ENCODE results near the gene PRH2.
A peak's percentile ranks its signal among the peaks of the same experiment; 100 is the strongest.

DNA sequence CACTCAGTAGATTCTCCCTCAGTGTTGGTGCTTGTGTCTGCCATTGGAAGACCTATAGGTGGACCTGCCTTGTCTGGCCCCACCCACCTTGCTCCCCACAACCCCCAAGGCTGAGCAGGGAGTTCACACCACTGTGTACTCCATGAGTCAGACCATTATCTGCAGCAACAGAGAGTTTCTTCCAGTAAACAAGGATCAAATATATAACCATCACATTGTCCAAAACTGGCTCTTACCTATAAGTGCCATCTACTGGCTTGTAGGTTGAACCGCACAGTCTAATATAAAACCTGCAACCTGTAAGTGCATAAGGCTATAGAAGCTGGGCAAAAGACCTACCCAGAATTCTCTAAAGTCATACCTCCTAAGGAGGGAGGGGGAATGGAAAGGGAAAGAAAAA, 27.6 kb upstream of the PRH2 start:
- TF ChIP-seq, protein P1, sequence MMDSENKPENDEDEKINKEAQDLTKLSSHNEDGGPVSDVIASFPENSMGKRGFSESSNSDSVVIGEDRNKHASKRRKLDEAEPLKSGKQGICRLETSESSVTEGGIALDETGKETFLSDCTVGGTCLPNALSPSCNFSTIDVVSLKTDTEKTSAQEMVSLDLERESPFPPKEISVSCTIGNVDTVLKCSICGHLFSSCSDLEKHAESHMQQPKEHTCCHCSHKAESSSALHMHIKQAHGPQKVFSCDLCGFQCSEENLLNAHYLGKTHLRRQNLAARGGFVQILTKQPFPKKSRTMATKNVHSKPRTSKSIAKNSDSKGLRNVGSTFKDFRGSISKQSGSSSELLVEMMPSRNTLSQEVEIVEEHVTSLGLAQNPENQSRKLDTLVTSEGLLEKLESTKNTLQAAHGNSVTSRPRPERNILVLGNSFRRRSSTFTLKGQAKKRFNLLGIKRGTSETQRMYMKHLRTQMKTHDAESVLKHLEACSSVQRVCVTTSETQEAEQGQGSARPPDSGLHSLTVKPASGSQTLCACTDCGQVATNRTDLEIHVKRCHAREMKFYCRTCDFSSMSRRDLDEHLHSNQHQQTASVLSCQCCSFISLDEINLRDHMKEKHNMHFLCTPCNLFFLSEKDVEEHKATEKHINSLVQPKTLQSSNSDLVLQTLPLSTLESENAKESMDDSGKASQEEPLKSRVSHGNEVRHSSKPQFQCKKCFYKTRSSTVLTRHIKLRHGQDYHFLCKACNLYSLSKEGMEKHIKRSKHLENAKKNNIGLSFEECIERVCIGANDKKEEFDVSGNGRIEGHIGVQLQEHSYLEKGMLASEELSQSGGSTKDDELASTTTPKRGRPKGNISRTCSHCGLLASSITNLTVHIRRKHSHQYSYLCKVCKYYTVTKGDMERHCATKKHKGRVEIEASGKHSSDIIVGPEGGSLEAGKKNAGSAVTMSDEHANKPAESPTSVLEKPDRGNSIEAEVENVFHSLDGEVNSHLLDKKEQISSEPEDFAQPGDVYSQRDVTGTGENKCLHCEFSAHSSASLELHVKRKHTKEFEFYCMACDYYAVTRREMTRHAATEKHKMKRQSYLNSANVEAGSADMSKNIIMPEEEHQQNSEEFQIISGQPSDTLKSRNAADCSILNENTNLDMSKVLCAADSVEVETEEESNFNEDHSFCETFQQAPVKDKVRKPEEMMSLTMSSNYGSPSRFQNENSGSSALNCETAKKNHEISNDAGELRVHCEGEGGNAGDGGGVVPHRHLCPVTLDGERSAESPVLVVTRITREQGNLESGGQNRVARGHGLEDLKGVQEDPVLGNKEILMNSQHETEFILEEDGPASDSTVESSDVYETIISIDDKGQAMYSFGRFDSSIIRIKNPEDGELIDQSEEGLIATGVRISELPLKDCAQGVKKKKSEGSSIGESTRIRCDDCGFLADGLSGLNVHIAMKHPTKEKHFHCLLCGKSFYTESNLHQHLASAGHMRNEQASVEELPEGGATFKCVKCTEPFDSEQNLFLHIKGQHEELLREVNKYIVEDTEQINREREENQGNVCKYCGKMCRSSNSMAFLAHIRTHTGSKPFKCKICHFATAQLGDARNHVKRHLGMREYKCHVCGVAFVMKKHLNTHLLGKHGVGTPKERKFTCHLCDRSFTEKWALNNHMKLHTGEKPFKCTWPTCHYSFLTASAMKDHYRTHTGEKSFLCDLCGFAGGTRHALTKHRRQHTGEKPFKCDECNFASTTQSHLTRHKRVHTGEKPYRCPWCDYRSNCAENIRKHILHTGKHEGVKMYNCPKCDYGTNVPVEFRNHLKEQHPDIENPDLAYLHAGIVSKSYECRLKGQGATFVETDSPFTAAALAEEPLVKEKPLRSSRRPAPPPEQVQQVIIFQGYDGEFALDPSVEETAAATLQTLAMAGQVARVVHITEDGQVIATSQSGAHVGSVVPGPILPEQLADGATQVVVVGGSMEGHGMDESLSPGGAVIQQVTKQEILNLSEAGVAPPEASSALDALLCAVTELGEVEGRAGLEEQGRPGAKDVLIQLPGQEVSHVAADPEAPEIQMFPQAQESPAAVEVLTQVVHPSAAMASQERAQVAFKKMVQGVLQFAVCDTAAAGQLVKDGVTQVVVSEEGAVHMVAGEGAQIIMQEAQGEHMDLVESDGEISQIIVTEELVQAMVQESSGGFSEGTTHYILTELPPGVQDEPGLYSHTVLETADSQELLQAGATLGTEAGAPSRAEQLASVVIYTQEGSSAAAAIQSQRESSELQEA (IDR thresholded peaks at IDR 0.05; ENCODE audit: low read depth): no peak
- TF ChIP-seq, protein P2, sequence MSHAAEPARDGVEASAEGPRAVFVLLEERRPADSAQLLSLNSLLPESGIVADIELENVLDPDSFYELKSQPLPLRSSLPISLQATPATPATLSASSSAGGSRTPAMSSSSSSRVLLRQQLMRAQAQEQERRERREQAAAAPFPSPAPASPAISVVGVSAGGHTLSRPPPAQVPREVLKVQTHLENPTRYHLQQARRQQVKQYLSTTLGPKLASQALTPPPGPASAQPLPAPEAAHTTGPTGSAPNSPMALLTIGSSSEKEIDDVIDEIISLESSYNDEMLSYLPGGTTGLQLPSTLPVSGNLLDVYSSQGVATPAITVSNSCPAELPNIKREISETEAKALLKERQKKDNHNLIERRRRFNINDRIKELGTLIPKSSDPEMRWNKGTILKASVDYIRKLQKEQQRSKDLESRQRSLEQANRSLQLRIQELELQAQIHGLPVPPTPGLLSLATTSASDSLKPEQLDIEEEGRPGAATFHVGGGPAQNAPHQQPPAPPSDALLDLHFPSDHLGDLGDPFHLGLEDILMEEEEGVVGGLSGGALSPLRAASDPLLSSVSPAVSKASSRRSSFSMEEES (CRISPR knock-in tag; IDR thresholded peaks at IDR 0.05): no peak
- TF ChIP-seq POLR2A (conservative IDR thresholded peaks at IDR 0.05) (no peak), ZNF696 (CRISPR knock-in tag; conservative IDR thresholded peaks at IDR 0.05) (no peak), EGR1 (conservative IDR thresholded peaks at IDR 0.05) (no peak), ZNF24 (IDR thresholded peaks at IDR 0.05) (no peak), ZNF699 (CRISPR knock-in tag; IDR thresholded peaks at IDR 0.05; ENCODE audit: insufficient replicate concordance) (no peak), ZNF217 (CRISPR knock-in tag; IDR thresholded peaks at IDR 0.05) (no peak), GABPA (tag; conservative IDR thresholded peaks at IDR 0.05; ENCODE audit: low read depth) (no peak), TAF1 (IDR thresholded peaks at IDR 0.05; ENCODE audit: control insufficient read depth, extremely low read depth, insufficient read depth, low read length, severe bottlenecking) (no peak), POLR2AphosphoS5 (IDR thresholded peaks at IDR 0.05; ENCODE audit: control insufficient read depth, insufficient read depth, low read depth, low read length) (no peak), SIX5 (IDR thresholded peaks at IDR 0.05; ENCODE audit: borderline replicate concordance in 1 of 2, insufficient read depth in 1 of 2, low read depth in 1 of 2, low read length in 2 of 2) (no peak)
- TF ChIP-seq, protein P3, sequence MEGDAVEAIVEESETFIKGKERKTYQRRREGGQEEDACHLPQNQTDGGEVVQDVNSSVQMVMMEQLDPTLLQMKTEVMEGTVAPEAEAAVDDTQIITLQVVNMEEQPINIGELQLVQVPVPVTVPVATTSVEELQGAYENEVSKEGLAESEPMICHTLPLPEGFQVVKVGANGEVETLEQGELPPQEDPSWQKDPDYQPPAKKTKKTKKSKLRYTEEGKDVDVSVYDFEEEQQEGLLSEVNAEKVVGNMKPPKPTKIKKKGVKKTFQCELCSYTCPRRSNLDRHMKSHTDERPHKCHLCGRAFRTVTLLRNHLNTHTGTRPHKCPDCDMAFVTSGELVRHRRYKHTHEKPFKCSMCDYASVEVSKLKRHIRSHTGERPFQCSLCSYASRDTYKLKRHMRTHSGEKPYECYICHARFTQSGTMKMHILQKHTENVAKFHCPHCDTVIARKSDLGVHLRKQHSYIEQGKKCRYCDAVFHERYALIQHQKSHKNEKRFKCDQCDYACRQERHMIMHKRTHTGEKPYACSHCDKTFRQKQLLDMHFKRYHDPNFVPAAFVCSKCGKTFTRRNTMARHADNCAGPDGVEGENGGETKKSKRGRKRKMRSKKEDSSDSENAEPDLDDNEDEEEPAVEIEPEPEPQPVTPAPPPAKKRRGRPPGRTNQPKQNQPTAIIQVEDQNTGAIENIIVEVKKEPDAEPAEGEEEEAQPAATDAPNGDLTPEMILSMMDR (IDR thresholded peaks at IDR 0.05 in 2 of 3, conservative IDR thresholded peaks at IDR 0.05 in 1 of 3; ENCODE audit: insufficient read depth in 2 of 3, low read depth in 1 of 3, low read length in 3 of 3): peak in 2 of 3 experiments; percentile 22 to 32; a peak in 2 of 6 replicates

Data from K562 (cell line).